Activated CD4-positive, alpha-beta T cell treated with anti-CD3 and anti-CD28 coated beads, Interleukin-2, amount 50 U/mL, for 16 hours (primary cell): ENCODE results near the gene RAB6B.

Experiments used
- DNase-seq: peaks from one replicate; pipeline ENCODE4 v3.0.0-alpha.2; 2020

RAB6B gene

GRCh38 chr3:133894353-133895207 lies 1.1 kb downstream of the RAB6B start:
- no peak for DNase-seq

GRCh38 chr3:133893683-133894352 lies 1.9 kb downstream of the RAB6B start:
- DNase-seq = no peak

- DNase-seq = no peak
Observed at GRCh38 chr3:133892541-133893231, 3.0 kb downstream of the RAB6B start.

- DNase-seq = no peak
Observed at GRCh38 chr3:133891662-133892378, 3.9 kb downstream of the RAB6B start.

- no peak for DNase-seq
Observed at GRCh38 chr3:133890972-133891644, 4.6 kb downstream of the RAB6B start.

- DNase-seq = no peak
Observed at GRCh38 chr3:133890037-133890436, 5.6 kb downstream of the RAB6B start.

GRCh38 chr3:133888726-133889340 lies 6.8 kb downstream of the RAB6B start:
- DNase-seq = no peak

GRCh38 chr3:133887803-133888703 lies 7.6 kb downstream of the RAB6B start:
- DNase-seq = no peak

GRCh38 chr3:133887074-133887802 lies 8.4 kb downstream of the RAB6B start:
- DNase-seq = no peak

GRCh38 chr3:133886031-133886722 lies 9.5 kb downstream of the RAB6B start:
- no peak for DNase-seq

GRCh38 chr3:133884887-133885711 lies 10.6 kb downstream of the RAB6B start:
- no peak for DNase-seq

GRCh38 chr3:133884054-133884886 lies 11.4 kb downstream of the RAB6B start:
- DNase-seq = no peak

- DNase-seq = no peak
Observed at GRCh38 chr3:133883641-133884040, 12.0 kb downstream of the RAB6B start.

- DNase-seq = no peak
Observed at GRCh38 chr3:133882986-133883586, 12.6 kb downstream of the RAB6B start.

GRCh38 chr3:133881939-133882825 lies 13.5 kb downstream of the RAB6B start:
- no peak for DNase-seq

- no peak for DNase-seq
Observed at GRCh38 chr3:133881492-133881891, 14.2 kb downstream of the RAB6B start.
